GM12874 (cell line): ENCODE data around the gene RPRD2.

Source experiments
- CTCF ChIP-seq: IDR thresholded peaks from 2 replicates; pipeline ENCODE4 v1.5.1; 2011; ENCODE audit warnings: low read depth, mild to moderate bottlenecking, control low read depth, low read length, moderate library complexity; ENCODE audit not compliant: insufficient read depth

The RPRD2 gene

GRCh38 chr1:150363426-150364230 lies at the start of gene RPRD2:
Gene RPRD2, plus strand, starts transcription at chr1:150364147. Its CDS starts 568 bp downstream, at chr1:150364715.
- TF ChIP-seq CTCF: no peak

GRCh38 chr1:150320667-150320978 lies 43.3 kb upstream of the RPRD2 start:
- TF ChIP-seq CTCF: no peak

GRCh38 chr1:150321826-150322166 lies 42.2 kb upstream of the RPRD2 start:
- TF ChIP-seq CTCF: no peak

- no peak for TF ChIP-seq CTCF
Measured at GRCh38 chr1:150322310-150322709, 41.6 kb upstream of the RPRD2 start.

- no peak for TF ChIP-seq CTCF
Measured at GRCh38 chr1:150332651-150333290, 31.2 kb upstream of the RPRD2 start.

- TF ChIP-seq CTCF: no peak
Measured at GRCh38 chr1:150346316-150346715, 17.6 kb upstream of the RPRD2 start.

- TF ChIP-seq CTCF: no peak
Measured at GRCh38 chr1:150352866-150353265, 11.1 kb upstream of the RPRD2 start.
